Activated CD8-positive, alpha-beta memory T cell treated with anti-CD3 and anti-CD28 coated beads, Interleukin-2, amount 10 ng/mL, durations not matched to agents 7 days and 5 days (primary cell): Measurements from ENCODE around the gene AGPS. TPM values are rescaled to one million over a fixed set of nuclear protein-coding genes. Genes with fewer than 3 reads are reported as not detected.

Source experiments
- ATAC-seq: fragments of 150-1000 bp; cut with Tn5 transposase; one replicate; pipeline ENCODE4 v1.10.0; 2021; ENCODE audit warnings: moderate library complexity
- CTCF ChIA-PET: fragments of 350-600 bp; sonication (Branson Sonifier 250); formaldehyde crosslinking; loops from one replicate; lab custom pipeline; 2021; ENCODE audit warnings: antibody characterized with exemption; lab: Charles Lee
- DNase-seq: peaks from one replicate; pipeline ENCODE4 v3.0.0-alpha.2; 2020
- H3K27ac Mint-ChIP-seq: one replicate; pipeline ENCODE4 v1.8.0; 2021; ENCODE audit warnings: mild to moderate bottlenecking, mixed read lengths
- H3K27me3 Mint-ChIP-seq: one replicate; pipeline ENCODE4 v1.8.0; 2021; ENCODE audit warnings: mixed read lengths
- H3K36me3 Mint-ChIP-seq: one replicate; pipeline ENCODE4 v1.8.0; 2021; ENCODE audit warnings: mild to moderate bottlenecking, mixed read lengths
- H3K4me1 Mint-ChIP-seq: one replicate; pipeline ENCODE4 v1.8.0; 2021; ENCODE audit warnings: mixed read lengths
- H3K4me3 Mint-ChIP-seq: one replicate; pipeline ENCODE4 v1.8.0; 2021; ENCODE audit warnings: mild to moderate bottlenecking, moderate library complexity, mixed read lengths
- H3K9me3 Mint-ChIP-seq: one replicate; pipeline ENCODE4 v1.8.0; 2022; ENCODE audit warnings: low read depth, mixed read lengths
- total RNA-seq, 2 experiments: library from RNA; stranded (reverse); gene quantifications; one replicate each; pipeline ENCODE4 v1.2.3, GENCODE V29; 2021

The AGPS gene
- total RNA-seq, 2 experiments from 2014 or later: 58.5 to 60.9 TPM

- peak overlapping the region; percentile 23 for H3K27ac Mint-ChIP-seq
- DNase-seq: no peak
- peaks cover 12% of the 10 kb centered on the region for H3K4me1 Mint-ChIP-seq
- peaks cover 3% of the 10 kb centered on the region for H3K36me3 Mint-ChIP-seq
- ATAC-seq: peak; percentile 76
- peaks cover 5% of the 10 kb centered on the region for H3K27me3 Mint-ChIP-seq
- no peaks in the 10 kb centered on the region for H3K9me3 Mint-ChIP-seq
- no peak overlapping the region for H3K4me3 Mint-ChIP-seq
- CTCF ChIA-PET: interaction anchor here (1.8 kb wide), 1 partner anchor 36 kb away, joined by 7 read pairs; no protein-coding TSS in a partner anchor
Measured at GRCh38 chr2:177568390-177568789, 175.8 kb downstream of the AGPS start.

- Mint-ChIP-seq H3K27me3 (peaks cover 7% of the 10 kb centered on the region), H3K4me1 (peaks cover 12% of the 10 kb centered on the region), H3K9me3 (no peaks in the 10 kb centered on the region), H3K36me3 (peaks cover 3% of the 10 kb centered on the region), H3K4me3 (no peak overlapping the region), H3K27ac (no peak overlapping the region)
- CTCF ChIA-PET: interaction anchor here (1.8 kb wide), 1 partner anchor 35 kb away, joined by 7 read pairs; no protein-coding TSS in a partner anchor
- DNase-seq: no peak
- ATAC-seq: no peak
Measured at GRCh38 chr2:177568893-177569292, 176.3 kb downstream of the AGPS start.

GRCh38 chr2:177572236-177572671 is 179.7 kb downstream of the AGPS start:
- no peak for DNase-seq
- no peak for ATAC-seq
- CTCF ChIA-PET: no interaction called here
- peaks cover 12% of the 10 kb centered on the region for H3K4me1 Mint-ChIP-seq
- no peak overlapping the region for H3K4me3 Mint-ChIP-seq
- H3K27ac Mint-ChIP-seq: no peak overlapping the region
- H3K27me3 Mint-ChIP-seq: peaks cover 11% of the 10 kb centered on the region
- peaks cover 1% of the 10 kb centered on the region for H3K36me3 Mint-ChIP-seq
- H3K9me3 Mint-ChIP-seq: no peaks in the 10 kb centered on the region

- Mint-ChIP-seq H3K36me3 (peaks cover 1% of the 10 kb centered on the region), H3K9me3 (no peaks in the 10 kb centered on the region), H3K4me1 (peaks cover 11% of the 10 kb centered on the region), H3K4me3 (no peak overlapping the region), H3K27ac (no peak overlapping the region), H3K27me3 (peaks cover 11% of the 10 kb centered on the region)
- no peak for ATAC-seq
- CTCF ChIA-PET: no interaction called here
- no peak for DNase-seq
Measured at GRCh38 chr2:177573120-177573519, 180.5 kb downstream of the AGPS start.

GRCh38 chr2:177574356-177574755 is 181.8 kb downstream of the AGPS start:
- Mint-ChIP-seq H3K27me3 (peaks cover 11% of the 10 kb centered on the region), H3K4me3 (no peak overlapping the region), H3K27ac (no peak overlapping the region), H3K36me3 (no peaks in the 10 kb centered on the region), H3K4me1 (no peaks in the 10 kb centered on the region), H3K9me3 (no peaks in the 10 kb centered on the region)
- no peak for ATAC-seq
- DNase-seq: no peak
- CTCF ChIA-PET: no interaction called here

- Mint-ChIP-seq H3K9me3 (no peaks in the 10 kb centered on the region), H3K27ac (no peak overlapping the region), H3K36me3 (no peaks in the 10 kb centered on the region), H3K27me3 (peaks cover 11% of the 10 kb centered on the region), H3K4me3 (no peak overlapping the region), H3K4me1 (no peaks in the 10 kb centered on the region)
- DNase-seq (no peak), ATAC-seq (no peak)
- CTCF ChIA-PET: no interaction called here
Measured at GRCh38 chr2:177575358-177575757, 182.8 kb downstream of the AGPS start.

GRCh38 chr2:177577075-177577474 is 184.5 kb downstream of the AGPS start:
- H3K27me3 Mint-ChIP-seq: peaks cover 11% of the 10 kb centered on the region
- H3K4me3 Mint-ChIP-seq: no peak overlapping the region
- no peak for ATAC-seq
- no peaks in the 10 kb centered on the region for H3K4me1 Mint-ChIP-seq
- no peak for DNase-seq
- no peaks in the 10 kb centered on the region for H3K36me3 Mint-ChIP-seq
- CTCF ChIA-PET: no interaction called here
- no peak overlapping the region for H3K27ac Mint-ChIP-seq
- H3K9me3 Mint-ChIP-seq: peaks cover 2% of the 10 kb centered on the region

- no peak for ATAC-seq
- Mint-ChIP-seq H3K4me1 (no peaks in the 10 kb centered on the region), H3K27ac (no peak overlapping the region), H3K9me3 (peaks cover 2% of the 10 kb centered on the region), H3K4me3 (no peak overlapping the region), H3K27me3 (peaks cover 6% of the 10 kb centered on the region), H3K36me3 (no peaks in the 10 kb centered on the region)
- CTCF ChIA-PET: no interaction called here
- no peak for DNase-seq
Measured at GRCh38 chr2:177578454-177578853, 185.9 kb downstream of the AGPS start.

GRCh38 chr2:177579486-177580036 is 187.0 kb downstream of the AGPS start:
- Mint-ChIP-seq H3K27ac (no peak overlapping the region), H3K27me3 (peaks cover under 1% of the 10 kb centered on the region), H3K4me3 (no peak overlapping the region), H3K4me1 (no peaks in the 10 kb centered on the region), H3K36me3 (no peaks in the 10 kb centered on the region), H3K9me3 (peaks cover 2% of the 10 kb centered on the region)
- DNase-seq: no peak
- no peak for ATAC-seq
- CTCF ChIA-PET: interaction anchor here (1.3 kb wide), 1 partner anchor 64 kb away, joined by 3 read pairs; no protein-coding TSS in a partner anchor

GRCh38 chr2:177582000-177582399 is 189.4 kb downstream of the AGPS start:
- CTCF ChIA-PET: interaction anchor here (1.6 kb wide), 1 partner anchor 10 kb away, joined by 4 read pairs; no protein-coding TSS in a partner anchor
- ATAC-seq (no peak), DNase-seq (no peak)
- Mint-ChIP-seq H3K9me3 (peaks cover 2% of the 10 kb centered on the region), H3K27ac (no peak overlapping the region), H3K36me3 (no peaks in the 10 kb centered on the region), H3K27me3 (no peaks in the 10 kb centered on the region), H3K4me1 (peaks cover 3% of the 10 kb centered on the region), H3K4me3 (no peak overlapping the region)

GRCh38 chr2:177584030-177584692 is 191.6 kb downstream of the AGPS start:
- DNase-seq: no peak
- CTCF ChIA-PET: no interaction called here
- H3K4me3 Mint-ChIP-seq: no peak overlapping the region
- H3K4me1 Mint-ChIP-seq: peaks cover 4% of the 10 kb centered on the region
- no peak for ATAC-seq
- H3K27ac Mint-ChIP-seq: no peak overlapping the region
- H3K27me3 Mint-ChIP-seq: peaks cover 2% of the 10 kb centered on the region
- no peaks in the 10 kb centered on the region for H3K36me3 Mint-ChIP-seq
- H3K9me3 Mint-ChIP-seq: peaks cover 2% of the 10 kb centered on the region

- H3K4me3 Mint-ChIP-seq: no peak overlapping the region
- CTCF ChIA-PET: interaction anchor here (1.5 to 2.4 kb wide), 2 partner anchors 19 to 20 kb away, joined by 5 to 6 read pairs; no protein-coding TSS in a partner anchor
- ATAC-seq: no peak
- no peak for DNase-seq
- peaks cover 5% of the 10 kb centered on the region for H3K27me3 Mint-ChIP-seq
- H3K36me3 Mint-ChIP-seq: no peaks in the 10 kb centered on the region
- peaks cover 16% of the 10 kb centered on the region for H3K4me1 Mint-ChIP-seq
- peaks cover 2% of the 10 kb centered on the region for H3K9me3 Mint-ChIP-seq
- no peak overlapping the region for H3K27ac Mint-ChIP-seq
Measured at GRCh38 chr2:177585234-177585863, 192.8 kb downstream of the AGPS start.

- Mint-ChIP-seq H3K9me3 (peaks cover 2% of the 10 kb centered on the region), H3K36me3 (no peaks in the 10 kb centered on the region), H3K4me3 (no peak overlapping the region), H3K27me3 (peaks cover 6% of the 10 kb centered on the region), H3K4me1 (peaks cover 20% of the 10 kb centered on the region), H3K27ac (no peak overlapping the region)
- DNase-seq (no peak), ATAC-seq (no peak)
- CTCF ChIA-PET: interaction anchor here (1.5 to 2.4 kb wide), 2 partner anchors 18 to 21 kb away, joined by 5 to 6 read pairs; no protein-coding TSS in a partner anchor
Measured at GRCh38 chr2:177586154-177586553, 193.6 kb downstream of the AGPS start.
